ENCODE results near the gene HERC2.

DNA sequence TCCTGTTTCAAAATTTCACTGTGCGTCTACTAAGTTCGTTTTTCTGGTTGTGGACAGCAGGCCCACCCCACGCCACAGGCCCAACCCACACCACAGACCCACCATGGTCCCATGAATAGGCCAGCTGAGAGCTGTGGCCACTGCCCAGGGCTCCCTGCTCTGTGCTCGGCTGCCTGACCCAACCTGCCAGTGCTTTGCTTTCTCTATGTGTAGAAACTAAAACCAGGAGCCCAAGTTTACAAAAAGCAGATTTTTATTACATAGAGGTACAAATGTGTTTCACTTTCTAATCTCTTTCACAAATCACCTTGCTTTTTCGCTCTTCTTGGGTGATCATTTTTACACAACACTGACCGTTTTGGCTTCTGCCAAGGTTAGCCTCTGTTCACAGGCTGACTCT is 69.1 kb downstream of the HERC2 start:
- no peak for TF ChIP-seq CTCF (IDR thresholded peaks at IDR 0.05)
- TF ChIP-seq POLR2AphosphoS5 (IDR thresholded peaks at IDR 0.05): no peak
- TF ChIP-seq POLR2A (IDR thresholded peaks at IDR 0.05): no peak

Measured in stomach (tissue), 4 donors.